Vagina (tissue), 2 donors: ENCODE data around the gene RAB11FIP3. TPM values are rescaled to one million over a fixed set of nuclear protein-coding genes. Genes with fewer than 3 reads are reported as not detected.
"Not testable (repeated sequence)": the region's sequence is repeated elsewhere in the genome, so short reads cannot be mapped to it uniquely, and the experiment has no call there.

Experiments
- DNase-seq, 2 donors: peaks; one replicate each; pipeline ENCODE4 v3.0.0-alpha.2; 2017; ENCODE audit errors: extremely low spot score in 2 of 2
- H3K27ac ChIP-seq: fragments of 200-600 bp; sonication (generic); one replicate; pipeline ENCODE4 v1.5.1; 2019
- H3K27me3 ChIP-seq: fragments of 200-600 bp; sonication (generic); one replicate; pipeline ENCODE4 v1.5.1; 2019
- H3K36me3 ChIP-seq, 2 donors: fragments of 200-600 bp; sonication (generic); one replicate each; pipeline ENCODE4 v1.5.1; 2017 to 2019
- H3K4me1 ChIP-seq: fragments of 200-600 bp; sonication (generic); one replicate; pipeline ENCODE4 v1.5.1; 2019
- H3K4me3 ChIP-seq, 2 donors: fragments of 200-600 bp; sonication (generic); 1 replicate in 1 of 2; 2 replicates in 1 of 2; pipeline ENCODE4 v1.5.1; 2016 to 2019
- H3K9me3 ChIP-seq: fragments of 200-600 bp; sonication (generic); one replicate; pipeline ENCODE4 v1.5.1; 2019
- POLR2A ChIP-seq, 2 donors: fragments of 450-650 bp; IDR thresholded peaks; one replicate each; pipeline ENCODE4 v1.6.1; 2017; ENCODE audit warnings: antibody characterized with exemption in 2 of 2, mild to moderate bottlenecking in 2 of 2, moderate library complexity in 2 of 2
- POLR2AphosphoS5 ChIP-seq, 2 donors: sonication (generic); formaldehyde crosslinking; IDR thresholded peaks; one replicate each; pipeline ENCODE4 v1.9.0; 2017; ENCODE audit warnings: antibody characterized with exemption in 2 of 2, mild to moderate bottlenecking in 2 of 2, low read depth in 1 of 2; ENCODE audit not compliant: insufficient read depth in 1 of 2
- intact Hi-C: fragments of 100-400 bp; cut with DNase I; formaldehyde crosslinking; loops from one replicate; pipeline ENCODE4 v1.15.1; 2023
- total RNA-seq: library from RNA; depleted of rRNA; stranded (reverse); fragments of >200 nt; gene quantifications from one replicate; pipeline ENCODE4 v1.2.3, GENCODE V29; 2016
- TF ChIP-seq, protein P1 (sequence below), 3 experiments: fragments of 450-650 bp in 2 of 3; fragments of 200-600 bp in 1 of 3; sonication (generic) in 1 of 3; IDR thresholded peaks; one replicate each; pipeline ENCODE4 v1.5.1; 2017 to 2019; ENCODE audit warnings: antibody characterized with exemption in 3 of 3, mild to moderate bottlenecking in 2 of 3, moderate library complexity in 2 of 3

Gene RAB11FIP3
- total RNA-seq, 1 donor from 2014 or later, result 36.6 TPM

DNA sequence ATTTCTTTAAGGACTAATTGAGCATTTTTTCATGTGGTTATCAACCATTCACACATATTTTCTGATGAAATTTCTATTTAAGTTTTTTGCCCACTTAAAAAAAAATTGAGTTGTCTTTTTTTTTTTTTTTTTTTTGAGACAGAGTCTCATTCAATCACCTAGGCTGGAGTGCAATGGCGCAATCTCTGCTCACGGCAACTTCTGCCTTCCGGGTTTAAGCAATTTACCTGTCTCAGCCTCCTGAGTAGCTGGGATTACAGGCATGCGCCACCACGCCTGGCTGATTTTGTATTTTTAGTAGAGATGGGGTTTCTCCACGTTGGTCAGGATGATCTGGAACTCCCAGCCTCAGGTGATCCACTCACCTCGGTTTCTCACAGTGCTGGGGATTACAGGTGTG is 34.3 kb downstream of the RAB11FIP3 start:
- H3K27ac ChIP-seq, result no peak overlapping the region
- intact Hi-C loops, result no loop called here
- H3K9me3 ChIP-seq, result no peaks in the 10 kb centered on the region
- TF ChIP-seq POLR2A (IDR thresholded peaks at IDR 0.05) (no peak), POLR2AphosphoS5 (IDR thresholded peaks at IDR 0.05; ENCODE audit: insufficient read depth in 1 of 2, low read depth in 1 of 2) (no peak)
- TF ChIP-seq, protein P1, sequence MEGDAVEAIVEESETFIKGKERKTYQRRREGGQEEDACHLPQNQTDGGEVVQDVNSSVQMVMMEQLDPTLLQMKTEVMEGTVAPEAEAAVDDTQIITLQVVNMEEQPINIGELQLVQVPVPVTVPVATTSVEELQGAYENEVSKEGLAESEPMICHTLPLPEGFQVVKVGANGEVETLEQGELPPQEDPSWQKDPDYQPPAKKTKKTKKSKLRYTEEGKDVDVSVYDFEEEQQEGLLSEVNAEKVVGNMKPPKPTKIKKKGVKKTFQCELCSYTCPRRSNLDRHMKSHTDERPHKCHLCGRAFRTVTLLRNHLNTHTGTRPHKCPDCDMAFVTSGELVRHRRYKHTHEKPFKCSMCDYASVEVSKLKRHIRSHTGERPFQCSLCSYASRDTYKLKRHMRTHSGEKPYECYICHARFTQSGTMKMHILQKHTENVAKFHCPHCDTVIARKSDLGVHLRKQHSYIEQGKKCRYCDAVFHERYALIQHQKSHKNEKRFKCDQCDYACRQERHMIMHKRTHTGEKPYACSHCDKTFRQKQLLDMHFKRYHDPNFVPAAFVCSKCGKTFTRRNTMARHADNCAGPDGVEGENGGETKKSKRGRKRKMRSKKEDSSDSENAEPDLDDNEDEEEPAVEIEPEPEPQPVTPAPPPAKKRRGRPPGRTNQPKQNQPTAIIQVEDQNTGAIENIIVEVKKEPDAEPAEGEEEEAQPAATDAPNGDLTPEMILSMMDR (IDR thresholded peaks at IDR 0.05), result no peak
- no peaks in the 10 kb centered on the region for H3K27me3 ChIP-seq
- H3K36me3 ChIP-seq, result peaks cover 0 to 8% of the 10 kb centered on the region in 2 donors
- DNase-seq, result no peak
- no peak overlapping the region for H3K4me3 ChIP-seq
- peaks cover 17% of the 10 kb centered on the region for H3K4me1 ChIP-seq

DNA sequence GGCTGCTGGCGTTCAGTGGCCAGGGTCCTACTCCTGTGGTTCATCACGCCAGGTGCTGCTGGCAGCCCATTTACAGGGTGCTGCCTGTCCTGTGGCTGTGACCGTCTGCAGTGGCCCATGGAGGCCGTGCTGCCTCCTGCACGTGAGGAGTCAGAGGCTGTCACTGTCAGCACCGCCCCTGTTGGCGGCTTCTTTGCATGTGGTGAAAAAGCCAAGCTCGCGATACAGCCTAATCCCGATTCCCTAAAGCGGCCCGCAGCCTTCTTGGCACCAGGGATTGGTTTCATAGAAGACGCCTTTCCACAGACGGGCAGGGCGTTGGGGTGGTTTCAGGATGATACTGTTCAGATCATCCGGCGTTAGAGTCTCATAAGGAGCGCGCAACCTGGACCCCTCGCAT is 35.3 kb downstream of the RAB11FIP3 start:
- H3K27ac ChIP-seq, result no peak overlapping the region
- DNase-seq, result no peak
- no peaks in the 10 kb centered on the region for H3K9me3 ChIP-seq
- no peaks in the 10 kb centered on the region for H3K27me3 ChIP-seq
- intact Hi-C loops, result no loop called here
- H3K4me1 ChIP-seq, result peaks cover 17% of the 10 kb centered on the region
- TF ChIP-seq POLR2AphosphoS5 (IDR thresholded peaks at IDR 0.05; ENCODE audit: insufficient read depth in 1 of 2, low read depth in 1 of 2) (no peak), POLR2A (IDR thresholded peaks at IDR 0.05) (no peak)
- TF ChIP-seq, protein P1 (IDR thresholded peaks at IDR 0.05), result no peak
- no peak overlapping the region for H3K4me3 ChIP-seq
- H3K36me3 ChIP-seq, result peaks cover 0 to 8% of the 10 kb centered on the region in 2 donors

- H3K4me3 ChIP-seq, result no peak overlapping the region
- intact Hi-C loops, result no loop called here
- H3K4me1 ChIP-seq, result peaks cover 13% of the 10 kb centered on the region
- H3K9me3 ChIP-seq, result no peaks in the 10 kb centered on the region
- no peak overlapping the region for H3K27ac ChIP-seq
- DNase-seq, result no peak
- TF ChIP-seq POLR2AphosphoS5 (IDR thresholded peaks at IDR 0.05; ENCODE audit: insufficient read depth in 1 of 2, low read depth in 1 of 2), result no peak
- TF ChIP-seq POLR2A (IDR thresholded peaks at IDR 0.05), result no peak
- TF ChIP-seq, protein P1 (IDR thresholded peaks at IDR 0.05), result no peak
- peaks cover 0 to 8% of the 10 kb centered on the region in 2 donors for H3K36me3 ChIP-seq
- no peaks in the 10 kb centered on the region for H3K27me3 ChIP-seq
Measured at GRCh38 chr16:463071-463470, 37.6 kb downstream of the RAB11FIP3 start.

GRCh38 chr16:466651-467050 is 41.2 kb downstream of the RAB11FIP3 start:
- no peaks in the 10 kb centered on the region for H3K9me3 ChIP-seq
- DNase-seq, result no peak
- H3K36me3 ChIP-seq, result peaks cover 0 to 8% of the 10 kb centered on the region in 2 donors
- H3K27ac ChIP-seq, result no peak overlapping the region
- H3K4me3 ChIP-seq, result no peak overlapping the region
- intact Hi-C loops, result no loop called here
- no peaks in the 10 kb centered on the region for H3K27me3 ChIP-seq
- peaks cover 18% of the 10 kb centered on the region for H3K4me1 ChIP-seq
- TF ChIP-seq, protein P1 (IDR thresholded peaks at IDR 0.05), result no peak
- TF ChIP-seq POLR2A (IDR thresholded peaks at IDR 0.05) (no peak), POLR2AphosphoS5 (IDR thresholded peaks at IDR 0.05; ENCODE audit: insufficient read depth in 1 of 2, low read depth in 1 of 2) (no peak)

- DNase-seq, H3K27me3 ChIP-seq, H3K36me3 ChIP-seq, H3K9me3 ChIP-seq, intact Hi-C loops, H3K4me3 ChIP-seq, H3K27ac ChIP-seq: not testable (repeated sequence)
- H3K4me1 ChIP-seq, result peaks cover 18% of the 10 kb centered on the region
Measured at GRCh38 chr16:467249-467871, 41.9 kb downstream of the RAB11FIP3 start.
